ENCODE results near the gene KLC4.
"Not testable (repeated sequence)": the region's sequence is repeated elsewhere in the genome, so short reads cannot be mapped to it uniquely, and the experiment has no call there.

The KLC4 gene

DNA sequence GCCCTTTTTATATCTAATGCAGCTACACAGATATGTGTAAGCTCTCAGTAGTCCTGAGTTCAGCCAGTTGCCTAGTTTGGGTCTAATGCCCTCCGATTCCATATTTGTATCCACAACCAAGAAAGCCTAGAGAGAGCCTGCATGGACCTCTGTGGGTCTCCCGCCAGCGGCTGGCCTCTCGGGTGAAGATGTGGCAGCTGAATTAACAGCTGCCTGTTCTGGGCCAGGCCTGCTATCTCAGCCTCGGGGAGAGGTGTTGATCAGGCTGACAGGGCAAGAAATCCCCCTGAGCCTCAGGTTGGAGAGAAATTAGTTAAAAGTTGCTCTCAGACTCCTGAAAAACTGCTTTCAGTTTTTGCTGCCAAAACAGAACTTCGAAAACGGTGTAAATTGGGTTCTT, 36.5 kb downstream of the KLC4 start:
- no peak for DNase-seq

DNA sequence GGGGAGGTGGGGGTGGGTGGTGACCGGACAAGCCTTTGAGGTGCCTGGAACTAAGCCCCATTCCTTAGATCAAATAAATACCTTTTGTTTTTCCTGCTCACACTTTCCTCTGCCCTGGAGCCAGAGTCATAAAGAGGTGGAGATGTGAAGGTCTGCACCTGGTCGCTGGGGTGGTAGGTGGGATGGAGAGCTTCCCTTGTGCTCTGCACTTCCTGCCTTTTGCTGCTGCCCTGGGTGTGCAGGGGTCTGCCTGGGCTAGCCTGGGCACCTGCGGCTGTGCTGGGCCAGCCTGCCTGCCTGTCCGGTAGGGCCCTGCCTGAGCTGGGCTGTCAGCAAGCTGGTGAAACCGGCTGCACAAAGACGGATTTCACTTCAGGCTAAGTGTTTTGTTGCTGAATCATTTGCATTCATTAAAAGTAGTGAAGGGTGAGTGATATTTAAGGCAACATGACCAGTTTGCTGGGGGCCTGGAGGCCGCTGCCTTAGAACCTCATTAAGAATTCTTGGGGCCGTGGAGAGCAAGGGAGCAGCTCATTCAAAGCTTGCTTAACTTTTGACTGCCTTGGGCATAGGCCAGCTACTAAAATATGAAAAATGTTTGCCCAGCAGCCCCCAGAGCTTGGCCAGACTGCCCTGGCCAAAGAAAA, 37.1 kb downstream of the KLC4 start:
- DNase-seq: no peak

GRCh38 chr6:43097098-43097489, 37.7 kb downstream of the KLC4 start:
- no peak for DNase-seq

GRCh38 chr6:43097502-43097901, 38.1 kb downstream of the KLC4 start:
- DNase-seq: no peak

DNA sequence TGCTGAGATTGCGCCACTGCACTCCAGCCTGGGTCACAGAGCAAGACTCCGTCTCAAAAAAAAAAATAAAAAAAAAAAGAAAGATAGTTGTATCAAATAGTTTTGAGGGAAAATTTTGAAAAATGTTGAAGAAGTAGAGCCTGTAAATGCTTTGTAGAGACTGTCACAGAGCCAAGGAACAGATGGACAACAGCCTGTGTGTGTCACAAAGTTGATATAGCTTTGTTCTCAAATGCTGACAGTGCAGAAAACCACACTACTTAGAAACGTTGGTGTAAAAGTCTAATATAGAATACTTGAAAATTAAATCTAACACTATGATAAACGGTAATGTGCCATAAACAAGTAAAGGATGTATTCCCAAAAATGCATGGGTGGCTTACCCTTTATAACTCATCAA, 42.1 kb downstream of the KLC4 start:
- DNase-seq: no peak

GRCh38 chr6:43103253-43103876, 43.9 kb downstream of the KLC4 start:
- no peak for DNase-seq

DNA sequence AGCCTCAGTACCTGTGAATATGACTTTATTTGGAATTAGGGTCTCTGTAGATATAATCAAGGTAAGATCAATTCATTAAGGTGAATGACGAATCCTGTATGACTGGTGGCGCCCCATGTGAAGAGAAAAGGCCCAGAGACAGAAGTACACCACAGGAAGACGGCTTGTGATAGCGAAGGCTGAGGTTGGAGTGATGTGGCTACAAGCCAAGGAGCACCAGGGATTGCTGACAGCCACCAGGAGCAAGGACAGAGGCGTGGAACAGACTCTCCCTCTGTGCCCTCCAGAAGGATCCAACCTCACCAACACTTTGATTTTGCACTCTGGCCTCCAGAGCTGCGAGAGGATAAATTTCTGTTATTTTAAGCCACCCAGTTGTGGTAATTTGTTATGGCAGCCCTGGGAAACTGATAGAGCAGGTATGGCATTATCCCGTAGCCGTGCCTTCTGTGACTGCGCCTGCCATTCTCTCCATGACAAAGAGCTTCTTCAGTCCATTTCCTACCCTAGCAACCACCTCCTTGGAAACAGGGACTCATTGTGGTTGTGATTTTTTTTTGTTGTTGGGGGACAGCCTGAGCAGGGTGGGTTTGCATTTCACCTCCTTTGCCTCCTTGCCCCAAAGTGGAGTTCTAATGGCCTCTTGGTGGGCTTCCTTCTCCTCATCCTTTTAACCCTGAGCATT, 46.2 kb downstream of the KLC4 start:
- no peak for DNase-seq

- DNase-seq: no peak
Measured at GRCh38 chr6:43107344-43108062, 48.1 kb downstream of the KLC4 start.

- no peak for DNase-seq
Measured at GRCh38 chr6:43113431-43114260, 54.2 kb downstream of the KLC4 start.

DNA sequence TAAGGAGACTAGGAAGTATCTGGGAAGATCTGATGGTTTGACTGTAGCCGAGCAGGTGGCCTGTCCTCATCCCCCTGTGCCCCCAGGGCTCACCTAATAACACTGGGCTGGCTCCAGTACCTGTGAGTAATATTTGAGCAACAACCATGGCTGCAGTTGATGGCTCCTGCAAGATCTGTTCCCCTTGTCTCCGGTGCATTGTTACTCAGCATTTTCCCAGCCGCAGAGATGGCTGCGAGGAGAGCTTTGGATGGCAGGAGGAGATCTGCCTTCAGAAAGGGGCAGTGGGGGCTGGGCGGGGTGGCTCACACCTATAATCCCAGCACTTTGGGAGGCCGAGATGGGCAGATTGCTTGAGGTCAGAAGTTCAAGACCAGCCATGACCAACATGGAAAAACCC, 55.9 kb downstream of the KLC4 start:
- DNase-seq: no peak

DNA sequence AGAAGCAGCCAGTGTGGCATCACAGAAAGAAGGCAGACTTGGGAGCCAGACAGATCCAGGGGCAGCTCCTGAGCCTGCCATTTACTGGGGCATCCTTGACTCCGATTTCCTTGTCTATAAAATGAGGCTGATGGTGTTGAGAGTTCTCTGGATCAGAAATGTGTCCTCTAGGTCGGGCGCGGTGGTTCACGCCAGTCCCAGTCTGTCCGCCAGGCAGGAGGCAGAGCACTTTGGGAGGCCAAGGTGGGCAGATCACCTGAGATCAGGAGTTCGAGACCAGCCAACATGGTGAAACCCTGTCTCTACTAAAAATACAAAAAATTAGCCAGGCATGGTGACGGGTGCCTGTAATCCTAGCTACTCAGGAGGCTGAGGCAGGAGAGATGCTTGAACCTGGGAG, 58.0 kb downstream of the KLC4 start:
- not testable (repeated sequence) for DNase-seq

DNA sequence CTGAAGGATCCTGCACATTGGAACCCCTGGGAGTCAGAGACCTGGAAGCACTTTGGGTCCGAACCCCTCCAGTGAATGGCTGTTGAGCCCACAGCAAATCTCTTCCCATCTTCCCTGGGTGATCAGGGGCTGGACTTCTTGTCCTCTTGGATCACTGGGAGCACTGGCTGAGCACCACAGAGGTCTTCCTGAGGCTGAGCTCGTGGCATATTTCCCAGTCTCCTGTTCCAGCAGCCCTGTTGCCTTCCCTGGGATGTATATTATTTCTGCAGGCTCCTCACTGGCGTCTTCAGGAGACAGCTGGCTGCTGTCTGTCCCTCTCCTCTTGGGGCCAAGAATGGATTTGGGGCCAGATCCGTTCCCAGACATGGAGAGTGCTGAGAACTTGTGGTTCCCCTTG, 60.1 kb downstream of the KLC4 start:
- DNase-seq: no peak

- no peak for DNase-seq
Measured at GRCh38 chr6:43120101-43120763, 60.8 kb downstream of the KLC4 start.

GRCh38 chr6:43120944-43121913, 61.8 kb downstream of the KLC4 start:
- no peak for DNase-seq

GRCh38 chr6:43122146-43122545, 62.7 kb downstream of the KLC4 start:
- DNase-seq: no peak

DNA sequence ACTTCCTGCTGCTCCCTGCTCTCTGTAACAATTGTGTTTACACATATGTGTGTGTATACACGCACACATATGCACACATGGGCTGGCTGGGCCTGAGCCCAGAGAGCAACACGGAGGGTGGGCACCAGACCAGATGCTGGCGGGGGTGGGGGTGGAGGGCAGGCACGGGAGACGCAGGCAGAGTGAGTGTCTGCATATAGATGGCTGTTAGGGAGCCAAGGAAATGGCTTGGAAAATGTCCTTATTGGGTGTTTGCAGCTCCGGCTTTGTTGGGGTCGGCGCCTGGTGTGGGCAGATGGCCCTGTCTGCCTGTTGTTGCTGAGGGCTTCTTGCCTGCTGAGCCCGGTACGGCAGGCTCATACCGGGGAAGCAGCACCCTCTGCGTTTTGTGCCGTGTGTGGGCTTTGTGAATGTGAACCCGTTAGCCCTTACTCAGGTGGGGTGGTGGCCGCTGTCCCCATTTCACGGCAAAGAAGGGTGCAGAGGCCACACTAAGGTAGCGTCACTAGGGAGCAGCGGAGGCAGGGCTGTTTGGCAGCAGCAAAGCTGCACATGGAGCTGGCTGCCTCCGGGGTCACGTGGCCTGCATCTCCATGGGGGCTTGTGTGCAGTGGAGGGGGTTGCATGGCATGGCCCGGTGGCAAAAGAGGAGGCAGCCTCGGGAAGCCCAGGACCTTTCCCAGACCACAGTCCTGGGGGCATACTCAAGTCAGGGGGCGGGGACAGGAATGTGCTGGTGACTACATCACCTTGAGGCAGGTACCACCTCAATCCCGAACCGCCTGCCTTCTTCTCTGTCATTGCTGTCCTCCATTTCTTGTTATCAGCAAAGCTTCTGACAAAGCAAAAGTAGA, 64.3 kb downstream of the KLC4 start:
- no peak for DNase-seq

DNA sequence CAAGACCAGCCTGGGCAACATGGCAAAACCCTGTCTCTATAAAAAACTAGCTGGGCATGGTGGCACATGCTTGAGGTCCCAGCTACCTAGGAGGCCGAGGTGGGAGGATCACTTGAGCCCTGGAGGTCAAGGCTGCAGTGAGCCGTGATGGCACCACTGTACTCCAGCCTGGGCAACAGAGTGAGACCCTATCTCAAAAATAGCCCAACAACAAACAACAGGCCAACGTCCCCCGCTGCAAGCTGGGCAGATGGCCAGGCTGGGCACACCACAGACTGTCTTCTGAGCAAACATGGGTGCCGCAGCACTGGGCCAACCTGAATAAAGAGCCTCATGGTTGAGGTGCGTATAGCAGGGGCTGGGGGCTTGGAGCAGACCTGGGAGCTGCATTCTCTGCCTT, 65.0 kb downstream of the KLC4 start:
- DNase-seq: no peak
